C4-2B (cell line): ENCODE data around the gene CCDC167.

Experiments used
- CTCF ChIP-seq: fragments of 450-650 bp; conservative IDR thresholded peaks from 2 replicates; pipeline ENCODE4 v1.5.1; 2017; ENCODE audit warnings: mild to moderate bottlenecking
- ZFX ChIP-seq: fragments of 450-650 bp; IDR thresholded peaks from 2 replicates; pipeline ENCODE4 v1.6.1; 2017

GRCh38 chr6:37449984-37450383 is 49.7 kb downstream of the CCDC167 start:
- TF ChIP-seq CTCF, result no peak
- TF ChIP-seq ZFX, result no peak
